AG09319 (cell line): ENCODE measurements around the gene GLYATL1B.
A peak's percentile ranks its signal among the peaks of the same experiment; 100 is the strongest.
"Not testable (repeated sequence)": the region's sequence is repeated elsewhere in the genome, so short reads cannot be mapped to it uniquely, and the experiment has no call there.

Experiments
- DNase-seq: peaks from one replicate; pipeline ENCODE4 v3.0.0-alpha.2; 2010; ENCODE audit warnings: low read depth; ENCODE audit errors: extremely low read depth
- CTCF ChIP-seq: IDR thresholded peaks from 2 replicates; pipeline ENCODE4 v1.5.1; 2011; ENCODE audit warnings: low read depth, mild to moderate bottlenecking, inconsistent platforms, low read length, moderate library complexity

GLYATL1B gene

GRCh38 chr11:59086007-59086406 is at the start of gene GLYATL1B:
Gene GLYATL1B (plus strand): TSS chr11:59086307. CDS start chr11:59086307, 0 bp downstream.
- not testable (repeated sequence) for DNase-seq

GRCh38 chr11:59036542-59036941 is 49.6 kb upstream of the GLYATL1B start:
- DNase-seq: not testable (repeated sequence)

- not testable (repeated sequence) for DNase-seq
These were observed 48.7 kb upstream of the GLYATL1B start for GRCh38 chr11:59037434-59037833.

GRCh38 chr11:59040607-59041006 is 45.5 kb upstream of the GLYATL1B start:
- DNase-seq: no peak
- no peak for TF ChIP-seq CTCF

- DNase-seq: not testable (repeated sequence)
These were observed 34.7 kb upstream of the GLYATL1B start for GRCh38 chr11:59051383-59051782.

GRCh38 chr11:59052355-59052754 is 33.8 kb upstream of the GLYATL1B start:
- not testable (repeated sequence) for DNase-seq

GRCh38 chr11:59053387-59053786 is 32.7 kb upstream of the GLYATL1B start:
- DNase-seq: peak; percentile 19
- TF ChIP-seq CTCF: peak; percentile 64

GRCh38 chr11:59058120-59059033 is 27.7 kb upstream of the GLYATL1B start:
- peak; percentile 73 for TF ChIP-seq CTCF
- DNase-seq: peak; percentile 61

GRCh38 chr11:59060096-59060495 is 26.0 kb upstream of the GLYATL1B start:
- DNase-seq: not testable (repeated sequence)

- DNase-seq: no peak
- no peak for TF ChIP-seq CTCF
These were observed 23.2 kb upstream of the GLYATL1B start for GRCh38 chr11:59062602-59063529.

- not testable (repeated sequence) for DNase-seq
These were observed 21.9 kb upstream of the GLYATL1B start for GRCh38 chr11:59063996-59064727.
